Eye (tissue), 1 donor: ENCODE data around the gene MAST4.

Source experiments
- DNase-seq: peaks from one replicate; pipeline ENCODE4 v3.0.0-alpha.2; 2015

MAST4 gene

GRCh38 chr5:66595756-66596635, at the start of gene MAST4:
Gene MAST4 (plus strand): TSS chr5:66596393. CDS start chr5:66596656, 263 bp downstream.
- DNase-seq, result peak; percentile 96

GRCh38 chr5:66546541-66546940, 49.7 kb upstream of the MAST4 start:
- no peak for DNase-seq

GRCh38 chr5:66551338-66551737, 44.9 kb upstream of the MAST4 start:
- DNase-seq, result no peak

GRCh38 chr5:66551945-66552344, 44.2 kb upstream of the MAST4 start:
- no peak for DNase-seq

GRCh38 chr5:66553368-66553912, 42.8 kb upstream of the MAST4 start:
- no peak for DNase-seq

GRCh38 chr5:66553916-66554575, 42.1 kb upstream of the MAST4 start:
- no peak for DNase-seq

GRCh38 chr5:66554884-66555283, 41.3 kb upstream of the MAST4 start:
- DNase-seq, result no peak

- no peak for DNase-seq
Measured at GRCh38 chr5:66558560-66558959, 37.6 kb upstream of the MAST4 start.

- DNase-seq, result no peak
Measured at GRCh38 chr5:66560371-66560770, 35.8 kb upstream of the MAST4 start.

- no peak for DNase-seq
Measured at GRCh38 chr5:66561256-66561990, 34.8 kb upstream of the MAST4 start.

GRCh38 chr5:66565878-66566277, 30.3 kb upstream of the MAST4 start:
- no peak for DNase-seq

- DNase-seq, result no peak
Measured at GRCh38 chr5:66567474-66567873, 28.7 kb upstream of the MAST4 start.

- DNase-seq, result peak; percentile 11
Measured at GRCh38 chr5:66570201-66570600, 26.0 kb upstream of the MAST4 start.

GRCh38 chr5:66573733-66574132, 22.5 kb upstream of the MAST4 start:
- DNase-seq, result no peak

GRCh38 chr5:66582499-66583165, 13.6 kb upstream of the MAST4 start:
- DNase-seq, result no peak

- no peak for DNase-seq
Measured at GRCh38 chr5:66585291-66585690, 10.9 kb upstream of the MAST4 start.

GRCh38 chr5:66587771-66588170, 8.4 kb upstream of the MAST4 start:
- no peak for DNase-seq

- no peak for DNase-seq
Measured at GRCh38 chr5:66596636-66597182, 516 bp downstream of the MAST4 start.

GRCh38 chr5:66597183-66597757, 1.1 kb downstream of the MAST4 start:
- DNase-seq, result peak; percentile 76

- DNase-seq, result no peak
Measured at GRCh38 chr5:66602621-66603020, 6.4 kb downstream of the MAST4 start.

- DNase-seq, result no peak
Measured at GRCh38 chr5:66603164-66603563, 7.0 kb downstream of the MAST4 start.

- DNase-seq, result no peak
Measured at GRCh38 chr5:66603881-66604280, 7.7 kb downstream of the MAST4 start.
